Measurements from ENCODE around the gene COX7A2L. TPM values are rescaled to one million over a fixed set of nuclear protein-coding genes. Genes with fewer than 3 reads are reported as not detected.
"Not testable (repeated sequence)": the region's sequence is repeated elsewhere in the genome, so short reads cannot be mapped to it uniquely, and the experiment has no call there.

The COX7A2L gene
- total RNA-seq, 1 donor, result 135 TPM

GRCh38 chr2:42353792-42354429 is 7.1 kb downstream of the COX7A2L start:
- Histone ChIP-seq H3K27me3 (ENCODE audit: insufficient read depth, low read length) (no peaks in the 10 kb centered on the region), H3K4me3 (ENCODE audit: low read length) (no peak overlapping the region), H3K9me3 (ENCODE audit: low read depth, low read length) (no peaks in the 10 kb centered on the region), H3K4me1 (ENCODE audit: insufficient read depth, low read length) (peaks cover 12% of the 10 kb centered on the region)

GRCh38 chr2:42351864-42352263 is 9.2 kb downstream of the COX7A2L start:
- Histone ChIP-seq H3K9me3 (ENCODE audit: low read depth, low read length) (no peaks in the 10 kb centered on the region), H3K4me3 (ENCODE audit: low read length) (no peak overlapping the region), H3K27me3 (ENCODE audit: insufficient read depth, low read length) (no peaks in the 10 kb centered on the region), H3K4me1 (ENCODE audit: insufficient read depth, low read length) (no peaks in the 10 kb centered on the region)

- H3K4me1 ChIP-seq (ENCODE audit: insufficient read depth, low read length), result no peaks in the 10 kb centered on the region
- H3K27me3 ChIP-seq (ENCODE audit: insufficient read depth, low read length), result no peaks in the 10 kb centered on the region
- no peaks in the 10 kb centered on the region for H3K9me3 ChIP-seq (ENCODE audit: low read depth, low read length)
- no peak overlapping the region for H3K4me3 ChIP-seq (ENCODE audit: low read length)
Measured at GRCh38 chr2:42350434-42351063, 10.5 kb downstream of the COX7A2L start.

GRCh38 chr2:42348113-42348805 is 12.8 kb downstream of the COX7A2L start:
- Histone ChIP-seq H3K4me1 (ENCODE audit: insufficient read depth, low read length) (no peaks in the 10 kb centered on the region), H3K9me3 (ENCODE audit: low read depth, low read length) (no peaks in the 10 kb centered on the region), H3K27me3 (ENCODE audit: insufficient read depth, low read length) (no peaks in the 10 kb centered on the region), H3K4me3 (ENCODE audit: low read length) (no peak overlapping the region)

GRCh38 chr2:42347518-42347917 is 13.5 kb downstream of the COX7A2L start:
- H3K27me3 ChIP-seq (ENCODE audit: insufficient read depth, low read length); H3K9me3 ChIP-seq (ENCODE audit: low read depth, low read length); H3K4me3 ChIP-seq (ENCODE audit: low read length): not testable (repeated sequence)

GRCh38 chr2:42346856-42347255 is 14.2 kb downstream of the COX7A2L start:
- not testable (repeated sequence) for H3K4me1 ChIP-seq (ENCODE audit: insufficient read depth, low read length); H3K4me3 ChIP-seq (ENCODE audit: low read length); H3K27me3 ChIP-seq (ENCODE audit: insufficient read depth, low read length); H3K9me3 ChIP-seq (ENCODE audit: low read depth, low read length)

More at GRCh38 chr2:42347518-42347917, 13.5 kb downstream of the COX7A2L start:
- not testable (repeated sequence) for H3K4me1 ChIP-seq (ENCODE audit: insufficient read depth, low read length)

- Histone ChIP-seq H3K27me3 (ENCODE audit: insufficient read depth, low read length) (no peaks in the 10 kb centered on the region), H3K4me1 (ENCODE audit: insufficient read depth, low read length) (no peaks in the 10 kb centered on the region), H3K4me3 (ENCODE audit: low read length) (no peak overlapping the region), H3K9me3 (ENCODE audit: low read depth, low read length) (no peaks in the 10 kb centered on the region)
Measured at GRCh38 chr2:42345986-42346385, 15.0 kb downstream of the COX7A2L start.

- Histone ChIP-seq H3K4me3 (ENCODE audit: low read length) (no peak overlapping the region), H3K27me3 (ENCODE audit: insufficient read depth, low read length) (no peaks in the 10 kb centered on the region), H3K4me1 (ENCODE audit: insufficient read depth, low read length) (no peaks in the 10 kb centered on the region), H3K9me3 (ENCODE audit: low read depth, low read length) (no peaks in the 10 kb centered on the region)
Measured at GRCh38 chr2:42342795-42343241, 18.2 kb downstream of the COX7A2L start.

GRCh38 chr2:42342061-42342794 is 18.8 kb downstream of the COX7A2L start:
- H3K9me3 ChIP-seq (ENCODE audit: low read depth, low read length), result no peaks in the 10 kb centered on the region
- H3K4me3 ChIP-seq (ENCODE audit: low read length), result no peak overlapping the region
- no peaks in the 10 kb centered on the region for H3K27me3 ChIP-seq (ENCODE audit: insufficient read depth, low read length)
- no peaks in the 10 kb centered on the region for H3K4me1 ChIP-seq (ENCODE audit: insufficient read depth, low read length)

- Histone ChIP-seq H3K27me3 (ENCODE audit: insufficient read depth, low read length) (no peaks in the 10 kb centered on the region), H3K4me1 (ENCODE audit: insufficient read depth, low read length) (no peaks in the 10 kb centered on the region), H3K4me3 (ENCODE audit: low read length) (no peak overlapping the region), H3K9me3 (ENCODE audit: low read depth, low read length) (no peaks in the 10 kb centered on the region)
Measured at GRCh38 chr2:42340938-42341636, 19.9 kb downstream of the COX7A2L start.

GRCh38 chr2:42340045-42340937 is 20.7 kb downstream of the COX7A2L start:
- Histone ChIP-seq H3K4me1 (ENCODE audit: insufficient read depth, low read length) (no peaks in the 10 kb centered on the region), H3K27me3 (ENCODE audit: insufficient read depth, low read length) (no peaks in the 10 kb centered on the region)

GRCh38 chr2:42339191-42339912 is 21.7 kb downstream of the COX7A2L start:
- Histone ChIP-seq H3K27me3 (ENCODE audit: insufficient read depth, low read length) (no peaks in the 10 kb centered on the region), H3K4me1 (ENCODE audit: insufficient read depth, low read length) (no peaks in the 10 kb centered on the region), H3K4me3 (ENCODE audit: low read length) (no peak overlapping the region), H3K9me3 (ENCODE audit: low read depth, low read length) (no peaks in the 10 kb centered on the region)

More at GRCh38 chr2:42340045-42340937, 20.7 kb downstream of the COX7A2L start:
- no peaks in the 10 kb centered on the region for H3K9me3 ChIP-seq (ENCODE audit: low read depth, low read length)
- no peak overlapping the region for H3K4me3 ChIP-seq (ENCODE audit: low read length)

GRCh38 chr2:42338567-42339190 is 22.3 kb downstream of the COX7A2L start:
- Histone ChIP-seq H3K9me3 (ENCODE audit: low read depth, low read length) (no peaks in the 10 kb centered on the region), H3K4me1 (ENCODE audit: insufficient read depth, low read length) (no peaks in the 10 kb centered on the region), H3K27me3 (ENCODE audit: insufficient read depth, low read length) (no peaks in the 10 kb centered on the region), H3K4me3 (ENCODE audit: low read length) (no peak overlapping the region)

All from mononuclear cell (primary cell).